SU-DHL-6 (cell line): Measurements from ENCODE around the gene CHKA.

ENCODE experiments used
- EZH2phosphoT487 ChIP-seq: fragments of 200-600 bp; sonication (generic), shearing (Covaris generic); conservative IDR thresholded peaks from 2 replicates; pipeline ENCODE4 v1.6.1; 2018; ENCODE audit warnings: mild to moderate bottlenecking, antibody characterized with exemption, low read length, moderate library complexity, mixed read lengths
- TF ChIP-seq, protein P1 (sequence below): fragments of 200-600 bp; sonication (generic); IDR thresholded peaks from one replicate; pipeline ENCODE4 v1.5.1; 2017; ENCODE audit warnings: antibody characterized with exemption, mild to moderate bottlenecking, low read length, moderate library complexity; ENCODE audit not compliant: insufficient read depth, poor library complexity, severe bottlenecking

GRCh38 chr11:68041617-68042218 is 79.5 kb downstream of the CHKA start:
- TF ChIP-seq, protein P1, sequence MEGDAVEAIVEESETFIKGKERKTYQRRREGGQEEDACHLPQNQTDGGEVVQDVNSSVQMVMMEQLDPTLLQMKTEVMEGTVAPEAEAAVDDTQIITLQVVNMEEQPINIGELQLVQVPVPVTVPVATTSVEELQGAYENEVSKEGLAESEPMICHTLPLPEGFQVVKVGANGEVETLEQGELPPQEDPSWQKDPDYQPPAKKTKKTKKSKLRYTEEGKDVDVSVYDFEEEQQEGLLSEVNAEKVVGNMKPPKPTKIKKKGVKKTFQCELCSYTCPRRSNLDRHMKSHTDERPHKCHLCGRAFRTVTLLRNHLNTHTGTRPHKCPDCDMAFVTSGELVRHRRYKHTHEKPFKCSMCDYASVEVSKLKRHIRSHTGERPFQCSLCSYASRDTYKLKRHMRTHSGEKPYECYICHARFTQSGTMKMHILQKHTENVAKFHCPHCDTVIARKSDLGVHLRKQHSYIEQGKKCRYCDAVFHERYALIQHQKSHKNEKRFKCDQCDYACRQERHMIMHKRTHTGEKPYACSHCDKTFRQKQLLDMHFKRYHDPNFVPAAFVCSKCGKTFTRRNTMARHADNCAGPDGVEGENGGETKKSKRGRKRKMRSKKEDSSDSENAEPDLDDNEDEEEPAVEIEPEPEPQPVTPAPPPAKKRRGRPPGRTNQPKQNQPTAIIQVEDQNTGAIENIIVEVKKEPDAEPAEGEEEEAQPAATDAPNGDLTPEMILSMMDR = no peak
- TF ChIP-seq EZH2phosphoT487 = no peak
